Measurements from ENCODE around the gene MYL6.

MYL6 gene

GRCh38 chr12:56124133-56124532 lies 34.0 kb upstream of the MYL6 start:
- H3K4me3 ChIP-seq (ENCODE audit: low read depth, low read length): no peak overlapping the region
- no peak for TF ChIP-seq CTCF (IDR thresholded peaks at IDR 0.05; ENCODE audit: low read depth, low read length)

GRCh38 chr12:56126732-56127239 lies 31.4 kb upstream of the MYL6 start:
- no peak for TF ChIP-seq CTCF (IDR thresholded peaks at IDR 0.05; ENCODE audit: low read depth, low read length)
- H3K4me3 ChIP-seq (ENCODE audit: low read depth, low read length): peak overlapping the region; percentile 92; the same call in 1 of the 2 replicates

GRCh38 chr12:56127485-56127887 lies 30.7 kb upstream of the MYL6 start:
- peak overlapping the region; percentile 92 for H3K4me3 ChIP-seq (ENCODE audit: low read depth, low read length)
- no peak for TF ChIP-seq CTCF (IDR thresholded peaks at IDR 0.05; ENCODE audit: low read depth, low read length)

GRCh38 chr12:56127888-56128669 lies 30.1 kb upstream of the MYL6 start, which contains the start of gene ESYT1:
Gene ESYT1, plus strand, starts transcription at chr12:56128267. Its CDS starts 53 bp downstream, at chr12:56128320.
- peak within 1 kb of the TSS; percentile 92 for H3K4me3 ChIP-seq (ENCODE audit: low read depth, low read length)
- no peak for TF ChIP-seq CTCF (IDR thresholded peaks at IDR 0.05; ENCODE audit: low read depth, low read length)

DNA sequence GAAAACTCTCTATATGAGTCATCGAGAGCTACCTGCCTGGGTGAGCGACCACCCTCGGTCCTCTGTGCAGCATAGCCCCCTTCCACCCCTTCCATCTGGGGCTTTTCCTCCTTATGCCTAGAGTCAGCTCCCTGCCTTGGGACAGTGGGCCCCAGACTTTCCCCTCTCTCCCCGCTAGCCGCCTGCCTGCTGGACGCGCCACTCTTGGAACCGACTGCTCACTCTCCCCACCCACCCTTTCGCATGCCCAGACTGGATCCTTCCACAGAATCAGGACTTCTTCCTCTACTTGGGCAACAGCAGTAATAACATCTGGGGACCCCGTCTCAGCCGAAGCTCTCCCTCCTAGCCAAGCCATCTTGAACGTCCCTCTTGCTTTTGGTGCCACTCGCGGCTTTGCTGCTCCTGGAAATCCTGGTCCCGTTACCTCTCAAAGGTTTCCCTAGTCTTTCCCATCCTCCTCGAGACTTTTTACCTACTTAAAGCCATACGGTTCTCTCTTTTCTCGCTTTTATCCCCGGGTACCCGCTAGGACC lies 29.4 kb upstream of the MYL6 start:
- peak overlapping the region; percentile 92 for H3K4me3 ChIP-seq (ENCODE audit: low read depth, low read length)
- TF ChIP-seq CTCF (IDR thresholded peaks at IDR 0.05; ENCODE audit: low read depth, low read length): no peak

- peak overlapping the region; percentile 92 for H3K4me3 ChIP-seq (ENCODE audit: low read depth, low read length)
- no peak for TF ChIP-seq CTCF (IDR thresholded peaks at IDR 0.05; ENCODE audit: low read depth, low read length)
These were observed 28.8 kb upstream of the MYL6 start for GRCh38 chr12:56129206-56129941.
